BJ (cell line): Measurements from ENCODE around the gene SIPA1L3. TPM values are rescaled to one million over a fixed set of nuclear protein-coding genes. Genes with fewer than 3 reads are reported as not detected.

Source experiments
- CTCF ChIA-PET: fragments of 350-600 bp; formaldehyde crosslinking; extraction: SDS; loops from one replicate; lab custom pipeline; 2021; ENCODE audit warnings: antibody characterized with exemption, inconsistent platforms; lab: Yijun Ruan, JAX
- POLR2A ChIA-PET: fragments of 300-600 bp; sonication (Branson Sonifier 250); formaldehyde crosslinking; extraction: SDS; loops from one replicate; lab custom pipeline; 2021; ENCODE audit warnings: antibody characterized with exemption; lab: Charles Lee
- DNase-seq: peaks from one replicate; pipeline ENCODE4 v3.0.0-alpha.2; 2011; ENCODE audit warnings: low read depth
- H3K27me3 ChIP-seq: 2 replicates; pipeline ENCODE4 v1.6.0; 2011; ENCODE audit warnings: low read length; ENCODE audit not compliant: control insufficient read depth, insufficient read depth
- H3K36me3 ChIP-seq: 2 replicates; pipeline ENCODE4 v1.5.1; 2011; ENCODE audit warnings: low read length; ENCODE audit not compliant: control insufficient read depth, insufficient read depth
- H3K4me3 ChIP-seq: 2 replicates; pipeline ENCODE4 v1.5.1; 2011; ENCODE audit warnings: low read depth, mild to moderate bottlenecking, control low read depth, low read length
- CTCF ChIP-seq: IDR thresholded peaks from 2 replicates; pipeline ENCODE4 v1.5.1; 2011; ENCODE audit warnings: low read depth, mild to moderate bottlenecking, control low read depth, inconsistent platforms, low read length, moderate library complexity; ENCODE audit not compliant: insufficient read depth
- polyA plus RNA-seq: library from polyadenylated mRNA; depleted of rRNA; stranded (reverse); fragments of >200 nt; gene quantifications from 2 replicates; pipeline ENCODE4 v1.2.3, GENCODE V29; 2011; rRNA removed
- small RNA-seq: library from RNA; depleted of rRNA; stranded (forward); fragments of <200 nt; gene quantifications from one replicate; pipeline ENCODE3, GENCODE V24; 2012; ENCODE audit warnings: low replicate concordance, low read depth; ENCODE audit not compliant: insufficient read length

Gene SIPA1L3
- polyA plus RNA-seq, 1 experiment = 4.5 TPM

- Histone ChIP-seq H3K36me3 (no peaks in the 10 kb centered on the region), H3K27me3 (no peaks in the 10 kb centered on the region), H3K4me3 (no peak overlapping the region; the same call in 1 of the 2 replicates)
- TF ChIP-seq CTCF = no peak
- ChIA-PET CTCF (interaction anchor here (0.6 to 1.6 kb wide), 7 partner anchors 11 to 291 kb away, joined by 3 to 5 read pairs (median 3); partner anchors contain the start of gene FAM98C), POLR2A (no interaction called here)
- DNase-seq = no peak
Measured at GRCh38 chr19:38255383-38256014, 348.5 kb downstream of the SIPA1L3 start.

Small RNAs within 50 kb of the gene (small RNA-seq; reads per million reads assigned to genes)
- gene RN7SL663P = not detected

Other genes with a start within 250 kb of the SIPA1L3 start
- gene ZNF607, start 187.4 kb upstream of the SIPA1L3 start, polyA plus RNA-seq = 1.7 and 2.1 TPM in 2 replicates
- gene ZNF573, start 127.6 kb upstream of the SIPA1L3 start, polyA plus RNA-seq = 0.90 and 3.3 TPM in 2 replicates
- gene WDR87, start 614 bp upstream of the SIPA1L3 start, polyA plus RNA-seq = not detected in 2 replicates